GM12878 (cell line): Measurements from ENCODE around the gene THBD. TPM values are rescaled to one million over a fixed set of nuclear protein-coding genes. Genes with fewer than 3 reads are reported as not detected.

Source experiments
- ATAC-seq: fragments of 200-7000 bp; cut with Tn5 transposase; 3 replicates; pipeline ENCODE4 v1.9.1; 2020; ENCODE audit warnings: mild to moderate bottlenecking, moderate library complexity
- BruUV-seq: library from RNA; stranded (reverse); fragments of 400-500 nt; replicated peaks from 2 replicates; lab custom pipeline; 2021; lab: Mats Ljungman, UMichigan
- CTCF ChIA-PET: fragments of 300-600 bp; sonication (Branson Sonifier 250); formaldehyde crosslinking; extraction: SDS; loops from one replicate; lab custom pipeline; 2021; ENCODE audit warnings: inconsistent platforms; lab: Yijun Ruan, JAX
- POLR2A ChIA-PET: fragments of 350-600 bp; formaldehyde crosslinking; extraction: SDS; loops from one replicate; lab custom pipeline; 2021; ENCODE audit warnings: inconsistent platforms; lab: Charles Lee
- RAD21 ChIA-PET: fragments of 300-600 bp; sonication (Branson Sonifier 250); formaldehyde crosslinking; loops from one replicate; lab custom pipeline; 2023; ENCODE audit warnings: antibody characterized with exemption; ENCODE audit not compliant: unreplicated experiment; lab: Charles Lee
- SMC1A ChIA-PET: fragments of 300-600 bp; sonication (Branson Sonifier 250); formaldehyde crosslinking; loops from one replicate; lab custom pipeline; 2023; ENCODE audit not compliant: unreplicated experiment, uncharacterized antibody; lab: Charles Lee
- DNase-seq: peaks from one replicate; pipeline ENCODE4 v3.0.0-alpha.2; 2011; ENCODE audit warnings: low read depth, low spot score
- FAIRE-seq: peaks from 3 replicates; lab custom pipeline; 2011; peaks lifted over from hg19 to GRCh38; lab: Jason Lieb, UNC
- H2AFZ ChIP-seq: 2 replicates; pipeline ENCODE4 v1.6.0; 2011; ENCODE audit warnings: low read depth, low read length, control low read depth; ENCODE audit not compliant: control insufficient read depth
- H3K27ac ChIP-seq: 2 replicates; pipeline ENCODE4 v1.5.1; 2011; ENCODE audit warnings: control low read depth; ENCODE audit not compliant: control insufficient read depth, insufficient read depth
- H3K27me3 ChIP-seq, 2 experiments: replicated peaks in 1 of 2; 2 replicates each; pipeline versions ENCODE4 v1.6.0 to v1.6.1; 2011; ENCODE audit warnings: low read length in 1 of 2; ENCODE audit not compliant: control insufficient read depth in 2 of 2, insufficient read depth in 2 of 2
- H3K36me3 ChIP-seq, 2 experiments: 2 replicates each; pipeline ENCODE4 v1.5.1; 2011; ENCODE audit warnings: low read length in 1 of 2; ENCODE audit not compliant: control insufficient read depth in 2 of 2, insufficient read depth in 2 of 2
- H3K4me1 ChIP-seq: 2 replicates; pipeline ENCODE4 v1.6.1; 2011; ENCODE audit warnings: mild to moderate bottlenecking, low read length, moderate library complexity, mixed read lengths; ENCODE audit not compliant: control insufficient read depth, insufficient read depth
- H3K4me2 ChIP-seq: 2 replicates; pipeline ENCODE4 v1.6.0; 2011; ENCODE audit warnings: control low read depth; ENCODE audit not compliant: control insufficient read depth, insufficient read depth
- H3K4me3 ChIP-seq: fragments of 200-600 bp; sonication (generic); 2 replicates; pipeline ENCODE4 v1.5.1; 2016
- H3K79me2 ChIP-seq: 2 replicates; pipeline ENCODE4 v1.6.0; 2011; ENCODE audit warnings: low read length; ENCODE audit not compliant: control insufficient read depth, insufficient read depth
- H3K9ac ChIP-seq: 2 replicates; pipeline ENCODE4 v1.8.0; 2011; ENCODE audit warnings: low read length, control low read depth, mixed read lengths; ENCODE audit not compliant: control insufficient read depth, insufficient read depth
- H3K9me3 ChIP-seq: replicated peaks from 3 replicates; pipeline ENCODE4 v1.5.1; 2011; ENCODE audit warnings: mild to moderate bottlenecking, low read length; ENCODE audit not compliant: control insufficient read depth, insufficient read depth
- H4K20me1 ChIP-seq: 2 replicates; pipeline ENCODE4 v1.6.0; 2011; ENCODE audit not compliant: control insufficient read depth, insufficient read depth
- ATF2 ChIP-seq: IDR thresholded peaks from 2 replicates; pipeline ENCODE4 v1.6.1; 2012; ENCODE audit warnings: low read length, inconsistent platforms
- BACH1 ChIP-seq: fragments of 450-650 bp; IDR thresholded peaks from 2 replicates; pipeline ENCODE4 v1.6.1; 2017; ENCODE audit warnings: mild to moderate bottlenecking, borderline replicate concordance
- EP300 ChIP-seq, 2 experiments: fragments of 150-350 bp in 1 of 2; IDR thresholded peaks; 2 replicates each; pipeline ENCODE4 v1.6.1; 2011 to 2012; ENCODE audit warnings: low read depth in 2 of 2, low read length in 2 of 2, borderline replicate concordance in 1 of 2, improper control_type of control experiment in 1 of 2, inconsistent platforms in 1 of 2; ENCODE audit not compliant: control insufficient read depth in 1 of 2
- IKZF1 ChIP-seq: fragments of 450-650 bp; conservative IDR thresholded peaks from 2 replicates; pipeline ENCODE4 v1.6.1; 2017; ENCODE audit warnings: antibody characterized with exemption, mild to moderate bottlenecking
- IRF4 ChIP-seq: IDR thresholded peaks from 2 replicates; pipeline ENCODE4 v1.6.1; 2011; ENCODE audit warnings: low read depth, low read length
- KLF5 ChIP-seq: fragments of 450-650 bp; IDR thresholded peaks from 2 replicates; pipeline ENCODE4 v1.6.1; 2014; ENCODE audit warnings: mild to moderate bottlenecking; ENCODE audit not compliant: partially characterized antibody
- MYB ChIP-seq: fragments of 150-350 bp; IDR thresholded peaks from 2 replicates; pipeline ENCODE4 v1.6.1; 2014; ENCODE audit warnings: mild to moderate bottlenecking, low read depth, low read length, borderline replicate concordance
- PML ChIP-seq: IDR thresholded peaks from 2 replicates; pipeline ENCODE4 v1.6.1; 2012; ENCODE audit warnings: low read length, inconsistent platforms
- REST ChIP-seq: IDR thresholded peaks from 2 replicates; pipeline ENCODE4 v1.6.1; 2012; ENCODE audit warnings: mild to moderate bottlenecking, low read depth, low read length
- SMARCA5 ChIP-seq: fragments of 450-650 bp; IDR thresholded peaks from 2 replicates; pipeline ENCODE4 v1.6.1; 2017; ENCODE audit warnings: mild to moderate bottlenecking
- SMC3 ChIP-seq: IDR thresholded peaks from 2 replicates; pipeline ENCODE4 v1.6.1; 2011; ENCODE audit warnings: low read length, improper control_type of control experiment, borderline replicate concordance
- SREBF2 ChIP-seq: IDR thresholded peaks from 2 replicates; pipeline ENCODE4 v1.6.1; 2012; ENCODE audit warnings: mild to moderate bottlenecking, low read length
- ZNF592 ChIP-seq: fragments of 450-650 bp; IDR thresholded peaks from 2 replicates; pipeline ENCODE4 v1.6.1; 2017; ENCODE audit warnings: mild to moderate bottlenecking, moderate library complexity
- in situ Hi-C: fragments of 300-500 bp; cut with MboI; formaldehyde crosslinking; loops from 9 replicates; pipeline ENCODE4 v1.14.3; 2018; ENCODE audit warnings: mixed read lengths
- intact Hi-C: fragments of 100-400 bp; cut with micrococcal nuclease; formaldehyde crosslinking; loops from one replicate; pipeline ENCODE4 v1.14.2; 2022; ENCODE audit not compliant: unreplicated experiment
- polyA plus RNA-seq, 11 experiments: library from polyadenylated mRNA; depleted of rRNA in 4 of 11; unstranded in 6 of 11; stranded (reverse) in 5 of 11; fragments of >200 nt; fragmentation: Nextera tagmentation in 4 of 11; fragmentation: Illumina TruSeq in 1 of 11; extraction: Ambion mirVana in 4 of 11; extraction: Trizol in 1 of 11; gene quantifications; 1 replicate in 1 of 11; 2 replicates in 10 of 11; pipeline versions ENCODE4 v1.2.1 to v1.2.3, GENCODE V29; 2011 to 2016; ENCODE audit warnings: inconsistent platforms in 2 of 11, missing spikeins in 2 of 11, low read depth in 1 of 11
- total RNA-seq, 4 experiments: library from RNA; depleted of rRNA in 3 of 4; stranded (reverse); fragments of >200 nt in 3 of 4; fragmentation: Illumina TruSeq in 1 of 4; extraction: Trizol in 1 of 4; gene quantifications; 2 replicates each; pipeline versions ENCODE4 v1.2.1 to v1.2.3, GENCODE V29; 2013 to 2021

Gene THBD
- total and polyA plus RNA-seq, 10 of the 15 experiments (the other 5 are each of a cell fraction or from before 2014, with no cell fraction given): not detected

- FAIRE-seq (no peak), ATAC-seq (no peak), DNase-seq (no peak)
- Histone ChIP-seq H3K9me3 (no peaks in the 10 kb centered on the region), H4K20me1 (no peaks in the 10 kb centered on the region), H3K27ac (no peak overlapping the region), H3K27me3 (no peaks in the 10 kb centered on the region; a peak in 2 of 4 replicates), H3K79me2 (no peaks in the 10 kb centered on the region), H3K9ac (no peak overlapping the region), H3K4me3 (no peak overlapping the region), H3K4me2 (no peak overlapping the region), H2AFZ (no peak overlapping the region), H3K36me3 (no peaks in the 10 kb centered on the region), H3K4me1 (no peaks in the 10 kb centered on the region)
- ChIA-PET RAD21 (no interaction called here), CTCF (interaction anchor here (1.0 to 2.6 kb wide), 3 partner anchors 167 to 327 kb away, joined by 5 to 7 read pairs (median 6); no protein-coding TSS in a partner anchor), POLR2A (no interaction called here), SMC1A (interaction anchor here (0.6 to 2.0 kb wide), 3 partner anchors 139 to 327 kb away, joined by 3 to 6 read pairs (median 4); no protein-coding TSS in a partner anchor)
- intact Hi-C loops (no loop called here), in situ Hi-C loops (no loop called here)
- no TSS peak for BruUV-seq
- TF ChIP-seq SREBF2: no peak
- TF ChIP-seq IRF4: no peak
- TF ChIP-seq IKZF1: no peak
- TF ChIP-seq SMARCA5: no peak
- TF ChIP-seq ZNF592: no peak
- no peak for TF ChIP-seq KLF5
- peak in 1 of 2 experiments; percentile 52; a peak in 1 of 4 replicates for TF ChIP-seq EP300 (IDR thresholded peaks at IDR 0.05; ENCODE audit: borderline replicate concordance in 1 of 2, control insufficient read depth in 1 of 2, low read depth in 2 of 2, low read length in 2 of 2)
- TF ChIP-seq PML: 0 out of 2 replicates have a peak, but pooled peaks have one; percentile 33
- TF ChIP-seq ATF2: peak; percentile 69
- no peak for TF ChIP-seq BACH1
- no peak for TF ChIP-seq REST
- TF ChIP-seq MYB: no peak
- TF ChIP-seq SMC3: no peak
Measured at GRCh38 chr20:23018432-23018831, 31.0 kb downstream of the THBD start.
